Measurements from ENCODE around the gene TMEM183A.
A peak's percentile ranks its signal among the peaks of the same experiment; 100 is the strongest.
"Not testable (repeated sequence)": the region's sequence is repeated elsewhere in the genome, so short reads cannot be mapped to it uniquely, and the experiment has no call there.

Gene TMEM183A

GRCh38 chr1:203011582-203011981, 4.4 kb downstream of the TMEM183A start:
- Histone ChIP-seq H2AFZ (ENCODE audit: low read length, unreplicated experiment) (no peak overlapping the region), H3K36me3 (ENCODE audit: insufficient read depth, low read length) (peaks cover 23% of the 10 kb centered on the region), H3K27ac (ENCODE audit: low read depth, low read length) (no peak overlapping the region), H3K27me3 (ENCODE audit: insufficient read depth, low read length) (no peaks in the 10 kb centered on the region), H3K4me1 (ENCODE audit: control insufficient read depth, insufficient read depth, low read length, unreplicated experiment) (peaks cover 8% of the 10 kb centered on the region), H3K79me2 (ENCODE audit: control insufficient read depth, insufficient read depth, low read length, unreplicated experiment) (peaks cover 36% of the 10 kb centered on the region), H3K4me3 (ENCODE audit: low read depth, low read length) (no peak overlapping the region)

GRCh38 chr1:203017061-203017460, 9.9 kb downstream of the TMEM183A start:
- Histone ChIP-seq H2AFZ (ENCODE audit: low read length, unreplicated experiment) (no peak overlapping the region), H3K79me2 (ENCODE audit: control insufficient read depth, insufficient read depth, low read length, unreplicated experiment) (peaks cover 4% of the 10 kb centered on the region), H3K4me1 (ENCODE audit: control insufficient read depth, insufficient read depth, low read length, unreplicated experiment) (no peaks in the 10 kb centered on the region), H3K27me3 (ENCODE audit: insufficient read depth, low read length) (no peaks in the 10 kb centered on the region), H3K4me3 (ENCODE audit: low read depth, low read length) (no peak overlapping the region), H3K27ac (ENCODE audit: low read depth, low read length) (no peak overlapping the region), H3K36me3 (ENCODE audit: insufficient read depth, low read length) (peaks cover 18% of the 10 kb centered on the region)

- Histone ChIP-seq H3K79me2 (ENCODE audit: control insufficient read depth, insufficient read depth, low read length, unreplicated experiment) (peaks cover 4% of the 10 kb centered on the region), H2AFZ (ENCODE audit: low read length, unreplicated experiment) (no peak overlapping the region), H3K27me3 (ENCODE audit: insufficient read depth, low read length) (no peaks in the 10 kb centered on the region), H3K27ac (ENCODE audit: low read depth, low read length) (no peak overlapping the region), H3K4me1 (ENCODE audit: control insufficient read depth, insufficient read depth, low read length, unreplicated experiment) (no peaks in the 10 kb centered on the region), H3K4me3 (ENCODE audit: low read depth, low read length) (no peak overlapping the region), H3K36me3 (ENCODE audit: insufficient read depth, low read length) (peaks cover 18% of the 10 kb centered on the region)
These were observed 10.5 kb downstream of the TMEM183A start for GRCh38 chr1:203017692-203018091.

- not testable (repeated sequence) for H3K4me3 ChIP-seq (ENCODE audit: low read depth, low read length); H3K27ac ChIP-seq (ENCODE audit: low read depth, low read length); H3K4me1 ChIP-seq (ENCODE audit: control insufficient read depth, insufficient read depth, low read length, unreplicated experiment); H3K79me2 ChIP-seq (ENCODE audit: control insufficient read depth, insufficient read depth, low read length, unreplicated experiment); H3K27me3 ChIP-seq (ENCODE audit: insufficient read depth, low read length); H2AFZ ChIP-seq (ENCODE audit: low read length, unreplicated experiment)
- H3K36me3 ChIP-seq (ENCODE audit: insufficient read depth, low read length), result peaks cover 19% of the 10 kb centered on the region
These were observed 15.7 kb downstream of the TMEM183A start for GRCh38 chr1:203022855-203023254.

- Histone ChIP-seq H3K27ac (ENCODE audit: low read depth, low read length) (no peak overlapping the region), H2AFZ (ENCODE audit: low read length, unreplicated experiment) (peak overlapping the region; percentile 83), H3K27me3 (ENCODE audit: insufficient read depth, low read length) (no peaks in the 10 kb centered on the region), H3K4me1 (ENCODE audit: control insufficient read depth, insufficient read depth, low read length, unreplicated experiment) (peaks cover 3% of the 10 kb centered on the region), H3K4me3 (ENCODE audit: low read depth, low read length) (peak overlapping the region; percentile 99; the same call in 1 of the 2 replicates), H3K36me3 (ENCODE audit: insufficient read depth, low read length) (peaks cover 11% of the 10 kb centered on the region), H3K79me2 (ENCODE audit: control insufficient read depth, insufficient read depth, low read length, unreplicated experiment) (peaks cover 14% of the 10 kb centered on the region)
These were observed 18.5 kb downstream of the TMEM183A start for GRCh38 chr1:203025686-203026030.

- no peak within 1 kb of the TSS for H3K27ac ChIP-seq (ENCODE audit: low read depth, low read length)
- H3K27me3 ChIP-seq (ENCODE audit: insufficient read depth, low read length), result no peaks in the 10 kb centered on the region
- H3K4me1 ChIP-seq (ENCODE audit: control insufficient read depth, insufficient read depth, low read length, unreplicated experiment), result peaks cover 3% of the 10 kb centered on the region
- H3K4me3 ChIP-seq (ENCODE audit: low read depth, low read length), result peak within 1 kb of the TSS; percentile 99
- H3K36me3 ChIP-seq (ENCODE audit: insufficient read depth, low read length), result peaks cover 9% of the 10 kb centered on the region
- peak within 1 kb of the TSS; percentile 83 for H2AFZ ChIP-seq (ENCODE audit: low read length, unreplicated experiment)
- peaks cover 14% of the 10 kb centered on the region for H3K79me2 ChIP-seq (ENCODE audit: control insufficient read depth, insufficient read depth, low read length, unreplicated experiment)
These were observed 19.0 kb downstream of the TMEM183A start, which contains the start of gene PPFIA4 for GRCh38 chr1:203026031-203026665. PPFIA4 (plus strand) TSS chr1:203026491; CDS start chr1:203039009, 12,518 bp downstream.

- peak overlapping the region; percentile 52 for H2AFZ ChIP-seq (ENCODE audit: low read length, unreplicated experiment)
- peak overlapping the region; percentile 99 for H3K4me3 ChIP-seq (ENCODE audit: low read depth, low read length)
- H3K36me3 ChIP-seq (ENCODE audit: insufficient read depth, low read length), result peaks cover 7% of the 10 kb centered on the region
- H3K79me2 ChIP-seq (ENCODE audit: control insufficient read depth, insufficient read depth, low read length, unreplicated experiment), result peaks cover 14% of the 10 kb centered on the region
- H3K27ac ChIP-seq (ENCODE audit: low read depth, low read length), result no peak overlapping the region
- peaks cover 3% of the 10 kb centered on the region for H3K4me1 ChIP-seq (ENCODE audit: control insufficient read depth, insufficient read depth, low read length, unreplicated experiment)
- no peaks in the 10 kb centered on the region for H3K27me3 ChIP-seq (ENCODE audit: insufficient read depth, low read length)
These were observed 19.8 kb downstream of the TMEM183A start for GRCh38 chr1:203026666-203027663.

GRCh38 chr1:203028067-203028783, 21.1 kb downstream of the TMEM183A start:
- Histone ChIP-seq H2AFZ (ENCODE audit: low read length, unreplicated experiment) (no peak overlapping the region), H3K27ac (ENCODE audit: low read depth, low read length) (no peak overlapping the region), H3K79me2 (ENCODE audit: control insufficient read depth, insufficient read depth, low read length, unreplicated experiment) (peaks cover 14% of the 10 kb centered on the region), H3K4me3 (ENCODE audit: low read depth, low read length) (peak overlapping the region; percentile 99), H3K27me3 (ENCODE audit: insufficient read depth, low read length) (no peaks in the 10 kb centered on the region), H3K36me3 (ENCODE audit: insufficient read depth, low read length) (peaks cover 7% of the 10 kb centered on the region), H3K4me1 (ENCODE audit: control insufficient read depth, insufficient read depth, low read length, unreplicated experiment) (peaks cover 3% of the 10 kb centered on the region)

GRCh38 chr1:203028784-203029553, 21.8 kb downstream of the TMEM183A start:
- Histone ChIP-seq H3K4me3 (ENCODE audit: low read depth, low read length) (no peak overlapping the region), H3K27ac (ENCODE audit: low read depth, low read length) (no peak overlapping the region)

GRCh38 chr1:203031467-203031866, 24.3 kb downstream of the TMEM183A start:
- Histone ChIP-seq H3K4me3 (ENCODE audit: low read depth, low read length) (no peak overlapping the region), H2AFZ (ENCODE audit: low read length, unreplicated experiment) (no peak overlapping the region), H3K27me3 (ENCODE audit: insufficient read depth, low read length) (no peaks in the 10 kb centered on the region), H3K27ac (ENCODE audit: low read depth, low read length) (no peak overlapping the region), H3K4me1 (ENCODE audit: control insufficient read depth, insufficient read depth, low read length, unreplicated experiment) (peaks cover 3% of the 10 kb centered on the region), H3K79me2 (ENCODE audit: control insufficient read depth, insufficient read depth, low read length, unreplicated experiment) (peaks cover 14% of the 10 kb centered on the region), H3K36me3 (ENCODE audit: insufficient read depth, low read length) (no peaks in the 10 kb centered on the region)

More at GRCh38 chr1:203028784-203029553, 21.8 kb downstream of the TMEM183A start:
- Histone ChIP-seq H3K27me3 (ENCODE audit: insufficient read depth, low read length) (no peaks in the 10 kb centered on the region), H3K4me1 (ENCODE audit: control insufficient read depth, insufficient read depth, low read length, unreplicated experiment) (peaks cover 3% of the 10 kb centered on the region), H3K79me2 (ENCODE audit: control insufficient read depth, insufficient read depth, low read length, unreplicated experiment) (peaks cover 14% of the 10 kb centered on the region), H3K36me3 (ENCODE audit: insufficient read depth, low read length) (peaks cover under 1% of the 10 kb centered on the region; the same call in 1 of the 2 replicates), H2AFZ (ENCODE audit: low read length, unreplicated experiment) (no peak overlapping the region)

Data from ACC112 (cell line).